ENCODE data around the gene APP. TPM values are rescaled to one million over a fixed set of nuclear protein-coding genes. Genes with fewer than 3 reads are reported as not detected.

Gene APP
- total RNA-seq, 2 donors from 2014 or later, result 6.1 to 7.8 TPM

- H3K27me3 Mint-ChIP-seq, result peaks cover 0 to 14% of the 10 kb centered on the region in 2 donors
- DNase-seq (ENCODE audit: low spot score), result no peak
Measured at GRCh38 chr21:26070822-26071425, 99.6 kb downstream of the APP start.

GRCh38 chr21:26070121-26070520 lies 100.4 kb downstream of the APP start:
- Mint-ChIP-seq H3K27ac (no peak overlapping the region), H3K4me3 (no peak overlapping the region), H3K27me3 (peaks cover 0 to 14% of the 10 kb centered on the region in 2 donors), H3K36me3 (no peaks in the 10 kb centered on the region), H3K9me3 (no peaks in the 10 kb centered on the region), H3K4me1 (ENCODE audit: low read depth in 2 of 2) (peaks cover 11 to 12% of the 10 kb centered on the region in 2 donors)
- no peak for ATAC-seq
- no peak for DNase-seq (ENCODE audit: low spot score)

More at GRCh38 chr21:26070822-26071425, 99.6 kb downstream of the APP start:
- no peak for ATAC-seq
- Mint-ChIP-seq H3K4me3 (peak overlapping the region; percentile 44), H3K9me3 (no peaks in the 10 kb centered on the region), H3K36me3 (no peaks in the 10 kb centered on the region), H3K27ac (peak overlapping the region in 1 of 2 donors; percentile 13), H3K4me1 (ENCODE audit: low read depth in 2 of 2) (peaks cover 11 to 12% of the 10 kb centered on the region in 2 donors)

GRCh38 chr21:26068776-26069175 lies 101.8 kb downstream of the APP start:
- Mint-ChIP-seq H3K27ac (no peak overlapping the region), H3K4me3 (no peak overlapping the region)
- no peak for ATAC-seq

GRCh38 chr21:26067836-26068594 lies 102.6 kb downstream of the APP start:
- no peaks in the 10 kb centered on the region for H3K36me3 Mint-ChIP-seq
- DNase-seq (ENCODE audit: low spot score) (no peak), ATAC-seq (no peak)
- no peak overlapping the region for H3K4me3 Mint-ChIP-seq
- H3K27me3 Mint-ChIP-seq, result peaks cover 0 to 14% of the 10 kb centered on the region in 2 donors
- H3K27ac Mint-ChIP-seq, result no peak overlapping the region
- no peaks in the 10 kb centered on the region for H3K9me3 Mint-ChIP-seq
- H3K4me1 Mint-ChIP-seq (ENCODE audit: low read depth in 2 of 2), result peaks cover 11 to 12% of the 10 kb centered on the region in 2 donors

More at GRCh38 chr21:26068776-26069175, 101.8 kb downstream of the APP start:
- no peak for DNase-seq (ENCODE audit: low spot score)
- H3K9me3 Mint-ChIP-seq, result no peaks in the 10 kb centered on the region
- no peaks in the 10 kb centered on the region for H3K36me3 Mint-ChIP-seq
- H3K4me1 Mint-ChIP-seq (ENCODE audit: low read depth in 2 of 2), result peaks cover 11 to 12% of the 10 kb centered on the region in 2 donors
- peaks cover 0 to 14% of the 10 kb centered on the region in 2 donors for H3K27me3 Mint-ChIP-seq

- no peak overlapping the region for H3K4me3 Mint-ChIP-seq
- no peak overlapping the region for H3K27ac Mint-ChIP-seq
- ATAC-seq (no peak), DNase-seq (ENCODE audit: low spot score) (no peak)
- H3K36me3 Mint-ChIP-seq, result no peaks in the 10 kb centered on the region
- H3K27me3 Mint-ChIP-seq, result peaks cover 0 to 12% of the 10 kb centered on the region in 2 donors
- H3K9me3 Mint-ChIP-seq, result no peaks in the 10 kb centered on the region
- H3K4me1 Mint-ChIP-seq (ENCODE audit: low read depth in 2 of 2), result peaks cover 0 to 5% of the 10 kb centered on the region in 2 donors
Measured at GRCh38 chr21:26064506-26064905, 106.1 kb downstream of the APP start.

DNA sequence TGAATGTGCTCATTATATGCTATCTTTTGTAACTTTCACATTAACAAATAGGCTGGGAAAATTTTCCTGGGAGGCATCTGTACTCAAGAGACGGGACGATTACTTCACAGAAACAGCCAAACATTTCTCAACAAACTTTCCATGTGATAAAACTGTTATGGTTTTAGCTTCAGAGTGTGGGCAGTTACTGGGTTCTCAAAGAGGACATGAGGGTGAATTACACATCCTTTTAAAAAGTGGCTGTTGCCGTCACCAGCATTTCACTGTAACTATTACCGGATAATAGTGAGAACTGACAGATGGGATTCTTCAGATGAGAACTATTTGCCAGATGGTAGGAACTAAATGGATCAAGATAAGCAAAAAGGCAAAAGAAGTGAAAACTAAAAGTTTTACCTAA lies 109.1 kb downstream of the APP start:
- no peak for DNase-seq (ENCODE audit: low spot score)
- Mint-ChIP-seq H3K9me3 (no peaks in the 10 kb centered on the region), H3K27me3 (no peaks in the 10 kb centered on the region), H3K4me1 (ENCODE audit: low read depth in 2 of 2) (no peaks in the 10 kb centered on the region), H3K4me3 (no peak overlapping the region), H3K36me3 (no peaks in the 10 kb centered on the region), H3K27ac (no peak overlapping the region)
- ATAC-seq, result no peak

DNA sequence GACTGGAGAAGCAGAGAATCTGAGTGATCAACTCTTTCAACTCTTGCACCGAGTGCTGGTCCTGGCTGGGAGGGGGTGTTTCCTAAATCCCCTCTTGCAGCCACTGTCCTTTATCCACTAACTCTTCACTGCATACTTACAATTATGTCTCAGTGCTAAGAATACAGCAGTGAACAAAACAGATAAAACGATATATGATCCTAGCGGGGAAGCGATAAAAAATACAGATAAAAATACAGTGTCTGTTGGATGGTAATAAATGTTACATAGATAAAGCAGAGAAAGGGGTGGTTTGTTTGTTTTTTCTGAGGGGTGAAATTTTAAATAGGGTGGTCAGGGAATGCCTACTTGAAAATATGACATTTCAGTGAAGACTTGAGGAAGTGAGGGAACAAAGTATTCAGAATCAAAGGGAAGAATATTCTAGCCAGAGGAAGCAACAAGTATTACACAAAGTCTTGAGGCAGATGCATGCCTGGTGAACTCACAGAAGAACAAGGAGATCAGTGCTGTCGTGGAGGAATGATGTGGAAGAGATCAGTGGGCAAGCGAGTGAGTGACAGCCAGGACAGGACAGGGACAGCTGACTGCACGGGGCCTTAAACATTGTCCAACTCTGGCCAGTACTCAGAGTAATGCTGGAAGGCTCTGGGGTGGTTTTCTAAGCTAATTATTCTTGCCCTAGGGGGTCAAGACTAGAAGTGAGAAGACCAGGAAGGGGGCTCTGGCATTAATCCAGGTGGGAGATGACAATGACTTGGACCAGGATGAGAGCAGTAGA lies 110.0 kb downstream of the APP start:
- Mint-ChIP-seq H3K4me3 (no peak overlapping the region), H3K36me3 (no peaks in the 10 kb centered on the region), H3K9me3 (no peaks in the 10 kb centered on the region), H3K27ac (no peak overlapping the region), H3K4me1 (ENCODE audit: low read depth in 2 of 2) (no peaks in the 10 kb centered on the region), H3K27me3 (no peaks in the 10 kb centered on the region)
- no peak for ATAC-seq
- no peak for DNase-seq (ENCODE audit: low spot score)

DNA sequence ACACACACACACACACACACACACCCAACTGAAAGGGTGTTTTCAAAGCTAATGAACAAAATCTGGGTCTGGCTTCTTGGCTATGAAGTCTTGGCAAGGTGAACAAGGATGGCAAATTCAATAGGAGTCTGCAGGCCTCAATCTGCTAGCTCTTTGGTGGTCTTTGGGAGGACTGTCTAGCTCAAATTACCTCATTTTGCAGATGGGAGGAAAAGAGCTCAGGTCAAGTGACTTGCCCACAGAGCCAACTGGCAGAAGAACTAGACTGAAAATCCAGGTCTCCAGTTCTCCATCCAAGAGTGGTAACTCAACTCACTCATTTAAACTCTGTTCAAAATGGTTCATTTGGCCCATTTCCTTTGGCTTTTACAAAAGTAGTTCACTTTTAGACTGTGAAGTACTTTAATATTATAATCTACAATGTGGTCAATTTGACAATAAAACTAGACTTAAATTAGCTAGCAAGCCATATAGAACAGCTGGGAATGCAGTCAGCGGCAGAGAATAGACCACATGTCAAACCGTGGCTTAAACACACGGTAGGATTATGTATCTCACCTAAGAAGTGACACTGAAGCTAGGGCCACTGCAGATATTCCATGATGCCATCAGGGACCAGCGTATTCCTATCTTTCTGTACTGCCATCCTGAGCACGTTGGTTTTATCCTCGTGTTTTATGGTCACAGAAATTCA lies 112.9 kb downstream of the APP start:
- no peak overlapping the region for H3K4me3 Mint-ChIP-seq

DNA sequence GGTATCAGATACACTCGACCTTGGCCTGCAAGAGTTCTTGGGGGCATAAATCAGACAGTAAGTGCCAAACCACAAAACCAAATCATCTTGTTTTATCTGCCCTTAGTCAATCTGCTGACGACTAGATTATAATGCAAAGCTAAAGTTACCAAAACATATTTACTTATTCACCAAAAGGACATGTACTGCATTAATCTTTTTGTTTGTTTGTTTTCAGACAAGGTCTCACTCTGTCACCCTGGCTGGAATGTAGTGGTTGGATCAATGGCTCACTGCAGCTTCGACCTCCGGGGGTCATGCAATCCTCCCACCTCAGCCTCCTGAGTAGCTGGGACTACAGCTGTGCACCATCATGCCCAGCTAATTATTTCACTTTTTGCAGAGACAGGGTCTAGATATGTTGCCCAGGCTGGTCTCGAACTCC lies 114.7 kb downstream of the APP start:
- Mint-ChIP-seq H3K27me3 (no peaks in the 10 kb centered on the region), H3K9me3 (no peaks in the 10 kb centered on the region), H3K36me3 (no peaks in the 10 kb centered on the region), H3K27ac (no peak overlapping the region), H3K4me3 (no peak overlapping the region), H3K4me1 (ENCODE audit: low read depth in 2 of 2) (no peaks in the 10 kb centered on the region)
- ATAC-seq (no peak), DNase-seq (ENCODE audit: low spot score) (no peak)

More for the DNA sequence above, 112.9 kb downstream of the APP start:
- Mint-ChIP-seq H3K36me3 (no peaks in the 10 kb centered on the region), H3K27ac (no peak overlapping the region), H3K4me1 (ENCODE audit: low read depth in 2 of 2) (no peaks in the 10 kb centered on the region), H3K27me3 (no peaks in the 10 kb centered on the region), H3K9me3 (no peaks in the 10 kb centered on the region)
- ATAC-seq, result no peak
- DNase-seq (ENCODE audit: low spot score), result no peak

DNA sequence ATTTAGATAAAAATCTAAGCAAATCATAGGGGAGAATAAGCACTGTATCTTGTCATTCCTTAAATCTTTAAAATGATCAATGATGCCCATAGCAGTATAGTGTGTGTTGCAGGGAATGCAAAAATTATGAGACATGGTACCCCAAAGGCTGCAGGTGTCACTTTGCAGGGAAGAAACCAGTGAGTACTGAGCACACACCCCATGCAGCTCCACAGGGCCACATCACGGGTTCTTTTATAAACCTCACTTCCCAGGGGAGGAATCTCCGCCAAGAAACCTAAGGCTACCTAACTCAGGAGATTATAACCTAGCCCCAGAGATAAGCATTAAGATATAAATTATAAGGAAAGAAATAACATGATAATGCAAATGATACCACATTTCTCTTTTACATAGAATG lies 115.6 kb downstream of the APP start:
- Mint-ChIP-seq H3K36me3 (no peaks in the 10 kb centered on the region), H3K4me1 (ENCODE audit: low read depth in 2 of 2) (no peaks in the 10 kb centered on the region), H3K27ac (no peak overlapping the region), H3K4me3 (no peak overlapping the region), H3K27me3 (no peaks in the 10 kb centered on the region), H3K9me3 (no peaks in the 10 kb centered on the region)
- no peak for DNase-seq (ENCODE audit: low spot score)
- no peak for ATAC-seq

DNA sequence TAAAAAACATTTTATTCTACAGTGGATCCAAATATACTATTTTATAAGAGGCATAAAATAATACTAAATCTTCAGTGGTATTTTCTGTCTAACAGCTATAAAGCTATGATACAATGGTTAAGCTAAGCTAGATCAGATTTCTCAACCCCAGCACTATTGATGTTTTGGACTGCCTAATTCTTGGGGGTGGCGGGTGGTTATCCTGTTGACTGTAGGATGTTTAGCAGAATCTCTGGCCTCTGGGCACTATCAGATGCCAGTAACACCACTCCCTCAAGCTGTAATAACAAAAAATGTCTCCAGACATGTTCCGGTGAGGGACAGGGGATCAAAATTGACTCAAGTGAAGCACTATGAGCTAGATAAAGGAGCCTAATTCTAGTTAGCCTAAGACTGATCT lies 118.5 kb downstream of the APP start:
- no peak for DNase-seq (ENCODE audit: low spot score)
- no peak for ATAC-seq
- H3K27ac Mint-ChIP-seq, result no peak overlapping the region
- no peaks in the 10 kb centered on the region for H3K27me3 Mint-ChIP-seq
- H3K4me3 Mint-ChIP-seq, result no peak overlapping the region
- H3K4me1 Mint-ChIP-seq (ENCODE audit: low read depth in 2 of 2), result no peaks in the 10 kb centered on the region
- H3K36me3 Mint-ChIP-seq, result no peaks in the 10 kb centered on the region
- no peaks in the 10 kb centered on the region for H3K9me3 Mint-ChIP-seq

DNA sequence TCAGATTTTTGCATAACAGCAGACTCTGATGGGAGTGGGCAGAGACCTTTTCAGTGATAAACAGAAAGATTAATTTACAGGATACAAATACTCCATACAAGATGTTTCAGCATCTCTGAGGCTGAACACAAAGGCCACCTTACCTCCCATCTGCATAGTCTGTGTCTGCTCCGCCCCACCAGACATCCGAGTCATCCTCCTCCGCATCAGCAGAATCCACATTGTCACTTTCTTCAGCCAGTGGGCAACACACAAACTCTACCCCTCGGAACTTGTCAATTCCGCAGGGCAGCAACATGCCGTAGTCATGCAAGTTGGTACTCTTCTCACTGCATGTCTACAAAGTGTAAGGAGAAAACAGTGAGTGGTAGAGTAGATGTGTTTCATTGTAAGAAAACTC lies 119.7 kb downstream of the APP start:
- no peak overlapping the region for H3K4me3 Mint-ChIP-seq
- H3K27me3 Mint-ChIP-seq, result no peaks in the 10 kb centered on the region
- H3K36me3 Mint-ChIP-seq, result no peaks in the 10 kb centered on the region
- no peaks in the 10 kb centered on the region for H3K4me1 Mint-ChIP-seq (ENCODE audit: low read depth in 2 of 2)
- no peaks in the 10 kb centered on the region for H3K9me3 Mint-ChIP-seq
- no peak overlapping the region for H3K27ac Mint-ChIP-seq
- no peak for DNase-seq (ENCODE audit: low spot score)
- no peak for ATAC-seq

DNA sequence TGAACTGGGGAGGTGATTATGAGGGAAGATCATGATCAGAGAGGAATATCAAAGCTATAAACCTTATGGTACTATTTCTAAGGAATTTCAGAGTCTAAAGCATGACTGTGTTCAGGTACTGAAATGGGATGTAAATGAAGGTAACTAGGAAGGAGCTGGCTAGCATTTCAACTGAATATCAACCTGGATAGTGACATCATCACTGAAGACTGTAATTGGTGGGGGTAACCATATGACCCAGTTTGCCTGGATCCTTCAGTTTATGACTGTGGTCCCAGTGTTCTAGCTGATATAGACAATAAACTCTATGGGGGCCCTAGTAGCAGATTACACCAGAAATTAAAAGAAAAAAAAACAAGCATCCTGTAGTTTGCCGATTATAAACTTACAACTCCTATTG lies 120.8 kb downstream of the APP start:
- no peaks in the 10 kb centered on the region for H3K27me3 Mint-ChIP-seq
- H3K9me3 Mint-ChIP-seq, result no peaks in the 10 kb centered on the region
- DNase-seq (ENCODE audit: low spot score) (no peak), ATAC-seq (no peak)
- no peak overlapping the region for H3K4me3 Mint-ChIP-seq
- H3K36me3 Mint-ChIP-seq, result no peaks in the 10 kb centered on the region
- H3K27ac Mint-ChIP-seq, result no peak overlapping the region
- H3K4me1 Mint-ChIP-seq (ENCODE audit: low read depth in 2 of 2), result no peaks in the 10 kb centered on the region
